Measurements from ENCODE around the gene BCAS1. TPM values are rescaled to one million over a fixed set of nuclear protein-coding genes. Genes with fewer than 3 reads are reported as not detected.

BCAS1 gene
- total and polyA plus RNA-seq, 10 of the 15 experiments (the other 5 are each of a cell fraction or from before 2014, with no cell fraction given) = 0.21 to 1.4 (median 0.55) TPM

GRCh38 chr20:53895385-53895755 lies 175.0 kb downstream of the BCAS1 start:
- CTCF ChIA-PET = interaction anchor here (0.6 to 3.0 kb wide), 8 partner anchors 8 to 306 kb away, joined by 3 to 18 read pairs (median 4); no protein-coding TSS in a partner anchor
- Histone ChIP-seq H3K79me2 (ENCODE audit: control insufficient read depth, insufficient read depth, low read length) (no peaks in the 10 kb centered on the region), H3K36me3 (ENCODE audit: control insufficient read depth in 2 of 2, insufficient read depth in 2 of 2, low read length in 1 of 2) (no peaks in the 10 kb centered on the region), H3K4me2 (ENCODE audit: control insufficient read depth, insufficient read depth) (no peak overlapping the region; the same call in 1 of the 2 replicates), H3K4me3 (no peak overlapping the region), H3K27ac (ENCODE audit: control insufficient read depth, insufficient read depth) (peak overlapping the region; percentile 98), H3K4me1 (ENCODE audit: control insufficient read depth, insufficient read depth, low read length) (peaks cover 41% of the 10 kb centered on the region), H2AFZ (ENCODE audit: control insufficient read depth, low read depth, low read length) (peak overlapping the region; percentile 60), H3K9ac (ENCODE audit: control insufficient read depth, insufficient read depth, low read length) (peak overlapping the region; percentile 16), H4K20me1 (ENCODE audit: control insufficient read depth, insufficient read depth) (no peaks in the 10 kb centered on the region), H3K9me3 (replicated peaks; ENCODE audit: control insufficient read depth, insufficient read depth, low read length) (no peaks in the 10 kb centered on the region), H3K27me3 (replicated peaks in 1 of 2; ENCODE audit: control insufficient read depth in 2 of 2, insufficient read depth in 2 of 2, low read length in 1 of 2) (no peaks in the 10 kb centered on the region)
- TF ChIP-seq SMC3 (IDR thresholded peaks at IDR 0.05; ENCODE audit: borderline replicate concordance, low read length) (no peak), NFXL1 (IDR thresholded peaks at IDR 0.05; ENCODE audit: borderline replicate concordance) (peak; percentile 84; the same call in 1 of the 2 replicates)
- no TSS peak for BruUV-seq (replicated peaks)
- ATAC-seq (no peak), FAIRE-seq (no peak), DNase-seq (ENCODE audit: low read depth, low spot score) (no peak)
- intact Hi-C loops (cut with micrococcal nuclease; ENCODE audit: unreplicated experiment) (no loop called here), in situ Hi-C loops (cut with MboI) (no loop called here)
- POLR2A ChIA-PET = interaction anchor here (0.5 to 2.1 kb wide), 11 partner anchors 8 to 246 kb away, joined by 3 to 24 read pairs (median 4); no protein-coding TSS in a partner anchor
- WGBS (ENCODE audit: insufficient coverage, insufficient replicate concordance, low lambda C conversion rate, missing lambda C conversion rate) = 36% methylated on average over 4 of the region's 4 CpGs
- RAD21 ChIA-PET (ENCODE audit: unreplicated experiment) = interaction anchor here (0.6 to 3.0 kb wide), 11 partner anchors 11 to 272 kb away, joined by 3 to 59 read pairs (median 7); no protein-coding TSS in a partner anchor
- SMC1A ChIA-PET (ENCODE audit: uncharacterized antibody, unreplicated experiment) = interaction anchor here (0.5 to 3.0 kb wide), 9 partner anchors 11 to 242 kb away, joined by 3 to 53 read pairs (median 5); no protein-coding TSS in a partner anchor

DNA sequence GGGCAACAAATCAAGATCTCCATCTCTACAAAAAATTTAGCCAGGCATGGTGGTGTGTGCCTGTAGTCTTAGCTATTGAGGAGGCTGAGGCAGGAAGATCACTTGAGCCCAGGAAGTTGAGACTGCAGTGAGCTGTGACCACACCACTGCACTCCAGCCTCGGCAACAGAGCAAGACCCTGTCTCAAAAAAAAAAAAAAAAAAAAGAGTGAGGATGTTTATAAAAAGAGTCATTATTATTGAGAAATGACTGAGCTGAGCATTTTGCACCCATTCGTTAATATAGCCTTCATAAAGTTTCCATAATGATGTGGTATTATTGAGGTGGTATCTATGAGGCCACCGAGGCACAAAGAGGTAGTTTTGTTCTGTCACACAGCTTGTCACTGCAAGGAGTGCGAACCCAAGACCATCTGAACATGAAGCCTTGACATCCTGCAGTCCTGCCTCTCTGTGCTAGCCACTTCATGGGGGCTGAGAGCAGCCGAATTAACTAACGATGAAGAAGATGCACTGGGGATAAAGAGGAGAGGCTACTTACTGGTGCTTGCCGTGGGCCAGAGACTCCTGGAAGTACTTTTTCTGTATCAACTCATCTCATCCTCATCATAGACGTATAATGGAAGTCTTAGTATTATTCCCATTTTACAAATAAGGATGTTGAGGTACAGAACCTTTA lies 175.5 kb downstream of the BCAS1 start:
- no peaks in the 10 kb centered on the region for H4K20me1 ChIP-seq (ENCODE audit: control insufficient read depth, insufficient read depth)
- H3K36me3 ChIP-seq (ENCODE audit: control insufficient read depth in 2 of 2, insufficient read depth in 2 of 2, low read length in 1 of 2) = no peaks in the 10 kb centered on the region
- H3K27ac ChIP-seq (ENCODE audit: control insufficient read depth, insufficient read depth) = peak overlapping the region; percentile 98
- FAIRE-seq (no peak), DNase-seq (ENCODE audit: low read depth, low spot score) (no peak), ATAC-seq (peak; percentile 7)
- peak overlapping the region; percentile 60 for H2AFZ ChIP-seq (ENCODE audit: control insufficient read depth, low read depth, low read length)
- peaks cover 36% of the 10 kb centered on the region for H3K4me1 ChIP-seq (ENCODE audit: control insufficient read depth, insufficient read depth, low read length)
- in situ Hi-C loops (cut with MboI) (no loop called here), intact Hi-C loops (cut with micrococcal nuclease; ENCODE audit: unreplicated experiment) (no loop called here)
- H3K79me2 ChIP-seq (ENCODE audit: control insufficient read depth, insufficient read depth, low read length) = no peaks in the 10 kb centered on the region
- H3K9me3 ChIP-seq (replicated peaks; ENCODE audit: control insufficient read depth, insufficient read depth, low read length) = no peaks in the 10 kb centered on the region
- CTCF ChIA-PET = interaction anchor here (0.6 to 3.0 kb wide), 15 partner anchors 9 to 306 kb away, joined by 3 to 18 read pairs (median 4); no protein-coding TSS in a partner anchor
- WGBS (ENCODE audit: insufficient coverage, insufficient replicate concordance, low lambda C conversion rate, missing lambda C conversion rate) = 4% methylated on average over 8 of the region's 8 CpGs
- H3K9ac ChIP-seq (ENCODE audit: control insufficient read depth, insufficient read depth, low read length) = peak overlapping the region; percentile 16
- peak overlapping the region; percentile 14; the same call in 1 of the 2 replicates for H3K4me3 ChIP-seq
- no peaks in the 10 kb centered on the region for H3K27me3 ChIP-seq (replicated peaks in 1 of 2; ENCODE audit: control insufficient read depth in 2 of 2, insufficient read depth in 2 of 2, low read length in 1 of 2)
- H3K4me2 ChIP-seq (ENCODE audit: control insufficient read depth, insufficient read depth) = peak overlapping the region; percentile 79
- POLR2A ChIA-PET = interaction anchor here (0.5 to 2.1 kb wide), 19 partner anchors 8 to 245 kb away, joined by 3 to 24 read pairs (median 4); no protein-coding TSS in a partner anchor
- no TSS peak for BruUV-seq (replicated peaks)
- RAD21 ChIA-PET (ENCODE audit: unreplicated experiment) = interaction anchor here (0.6 to 3.0 kb wide), 25 partner anchors 11 to 348 kb away, joined by 3 to 59 read pairs (median 4); no protein-coding TSS in a partner anchor
- SMC1A ChIA-PET (ENCODE audit: uncharacterized antibody, unreplicated experiment) = interaction anchor here (0.7 to 3.0 kb wide), 26 partner anchors 11 to 316 kb away, joined by 3 to 53 read pairs (median 4); no protein-coding TSS in a partner anchor
- TF ChIP-seq CEBPB (IDR thresholded peaks at IDR 0.05; ENCODE audit: borderline replicate concordance in 1 of 2, low read depth in 2 of 2, low read length in 2 of 2) = no peak
- TF ChIP-seq BMI1 (IDR thresholded peaks at IDR 0.05; ENCODE audit: borderline replicate concordance) = no peak
- TF ChIP-seq BRCA1 (IDR thresholded peaks at IDR 0.05; ENCODE audit: low read depth, low read length) = no peak
- peak in 1 of 2 experiments; percentile 82; a peak in 1 of 4 replicates for TF ChIP-seq ETV6 (conservative IDR thresholded peaks at IDR 0.05 in 1 of 2, IDR thresholded peaks at IDR 0.05 in 1 of 2; ENCODE audit: borderline replicate concordance in 1 of 2, low read depth in 1 of 2)
- no peak for TF ChIP-seq CHD1 (IDR thresholded peaks at IDR 0.05; ENCODE audit: low read depth, low read length)
- no peak for TF ChIP-seq POLR2AphosphoS2 (IDR thresholded peaks at IDR 0.05; ENCODE audit: low read depth, low read length)
- no peak for TF ChIP-seq SUZ12 (IDR thresholded peaks at IDR 0.05; ENCODE audit: unreplicated experiment)
- no peak for TF ChIP-seq HDAC6 (IDR thresholded peaks at IDR 0.05; ENCODE audit: unreplicated experiment)
- peak; percentile 31; the same call in 1 of the 2 replicates for TF ChIP-seq TAF1 (IDR thresholded peaks at IDR 0.05; ENCODE audit: borderline replicate concordance, low read depth, low read length)
- peak; percentile 10; the same call in 1 of the 2 replicates for TF ChIP-seq RUNX3 (IDR thresholded peaks at IDR 0.05; ENCODE audit: low read length)
- TF ChIP-seq NR2C1 (IDR thresholded peaks at IDR 0.05) = no peak
- TF ChIP-seq SREBF2 (IDR thresholded peaks at IDR 0.05; ENCODE audit: low read length) = no peak
- no peak for TF ChIP-seq ZNF622 (IDR thresholded peaks at IDR 0.05)
